Left ventricle myocardium inferior (tissue), 1 donor: ENCODE results near the gene CDK14. TPM values are rescaled to one million over a fixed set of nuclear protein-coding genes. Genes with fewer than 3 reads are reported as not detected.
A peak's percentile ranks its signal among the peaks of the same experiment; 100 is the strongest.
"Not testable (repeated sequence)": the region's sequence is repeated elsewhere in the genome, so short reads cannot be mapped to it uniquely, and the experiment has no call there.

Source experiments
- DNase-seq: peaks from one replicate; pipeline ENCODE4 v3.0.0-alpha.2; 2020
- H3K27ac ChIP-seq: fragments of 200-600 bp; replicated peaks from 2 replicates; pipeline ENCODE4 v1.8.0; 2021
- H3K27me3 ChIP-seq: fragments of 200-600 bp; 2 replicates; pipeline ENCODE4 v1.8.0; 2021; ENCODE audit warnings: low read depth
- H3K36me3 ChIP-seq: fragments of 200-600 bp; 2 replicates; pipeline ENCODE4 v1.8.0; 2021
- H3K4me1 ChIP-seq: fragments of 200-600 bp; 2 replicates; pipeline ENCODE4 v1.8.0; 2021
- H3K4me3 ChIP-seq: fragments of 200-600 bp; 2 replicates; pipeline ENCODE4 v1.8.0; 2021; ENCODE audit warnings: mild to moderate bottlenecking, moderate library complexity
- H3K9me3 ChIP-seq: fragments of 200-600 bp; replicated peaks from 2 replicates; pipeline ENCODE4 v1.8.0; 2021
- intact Hi-C: fragments of 100-400 bp; cut with micrococcal nuclease; formaldehyde crosslinking; loops from one replicate; pipeline ENCODE4 v1.11.0; 2022
- total RNA-seq: library from RNA; stranded (reverse); fragmentation: NEBNext Ultra II Directional; extraction: Animal tissue kit (Norgen Biotek cat#: 25700); gene quantifications from one replicate; pipeline ENCODE4 v1.2.1, GENCODE V29; 2021
- TF ChIP-seq, protein P1 (sequence below): fragments of 200-600 bp; IDR thresholded peaks from 2 replicates; pipeline ENCODE4 v1.8.0; 2021; ENCODE audit warnings: antibody characterized with exemption, mild to moderate bottlenecking, borderline replicate concordance
- donor health status: DM: no; HTN: yes; CAD: no; lungs with severe emphysema.

The CDK14 gene
- total RNA-seq, 1 donor from 2014 or later = 18.7 TPM

DNA sequence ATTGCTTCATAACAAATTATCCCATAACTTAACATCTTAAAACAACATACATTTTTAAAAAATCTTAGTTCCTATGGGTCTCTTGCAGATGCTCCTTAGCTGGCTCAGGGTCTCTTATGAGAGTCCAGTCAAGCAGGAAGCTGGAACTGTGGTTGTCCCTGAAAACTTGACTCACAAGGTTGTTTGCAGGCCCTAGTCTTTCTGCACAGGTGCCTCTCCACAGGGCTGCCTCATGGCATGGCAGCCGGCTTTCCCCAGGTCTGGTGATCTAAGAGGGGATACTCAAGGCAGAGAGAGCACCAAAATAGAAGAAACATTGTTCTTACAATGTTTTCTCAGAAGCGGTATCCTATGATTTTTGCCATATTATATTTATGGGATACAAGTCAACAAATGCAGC, 127.1 kb downstream of the CDK14 start:
- Histone ChIP-seq H3K27me3 (no peaks in the 10 kb centered on the region), H3K4me1 (peaks cover 50% of the 10 kb centered on the region), H3K9me3 (no peaks in the 10 kb centered on the region), H3K4me3 (no peak overlapping the region), H3K27ac (peak overlapping the region; percentile 13), H3K36me3 (no peaks in the 10 kb centered on the region)
- intact Hi-C loops = no loop called here
- TF ChIP-seq, protein P1, sequence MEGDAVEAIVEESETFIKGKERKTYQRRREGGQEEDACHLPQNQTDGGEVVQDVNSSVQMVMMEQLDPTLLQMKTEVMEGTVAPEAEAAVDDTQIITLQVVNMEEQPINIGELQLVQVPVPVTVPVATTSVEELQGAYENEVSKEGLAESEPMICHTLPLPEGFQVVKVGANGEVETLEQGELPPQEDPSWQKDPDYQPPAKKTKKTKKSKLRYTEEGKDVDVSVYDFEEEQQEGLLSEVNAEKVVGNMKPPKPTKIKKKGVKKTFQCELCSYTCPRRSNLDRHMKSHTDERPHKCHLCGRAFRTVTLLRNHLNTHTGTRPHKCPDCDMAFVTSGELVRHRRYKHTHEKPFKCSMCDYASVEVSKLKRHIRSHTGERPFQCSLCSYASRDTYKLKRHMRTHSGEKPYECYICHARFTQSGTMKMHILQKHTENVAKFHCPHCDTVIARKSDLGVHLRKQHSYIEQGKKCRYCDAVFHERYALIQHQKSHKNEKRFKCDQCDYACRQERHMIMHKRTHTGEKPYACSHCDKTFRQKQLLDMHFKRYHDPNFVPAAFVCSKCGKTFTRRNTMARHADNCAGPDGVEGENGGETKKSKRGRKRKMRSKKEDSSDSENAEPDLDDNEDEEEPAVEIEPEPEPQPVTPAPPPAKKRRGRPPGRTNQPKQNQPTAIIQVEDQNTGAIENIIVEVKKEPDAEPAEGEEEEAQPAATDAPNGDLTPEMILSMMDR = no peak
- no peak for DNase-seq

DNA sequence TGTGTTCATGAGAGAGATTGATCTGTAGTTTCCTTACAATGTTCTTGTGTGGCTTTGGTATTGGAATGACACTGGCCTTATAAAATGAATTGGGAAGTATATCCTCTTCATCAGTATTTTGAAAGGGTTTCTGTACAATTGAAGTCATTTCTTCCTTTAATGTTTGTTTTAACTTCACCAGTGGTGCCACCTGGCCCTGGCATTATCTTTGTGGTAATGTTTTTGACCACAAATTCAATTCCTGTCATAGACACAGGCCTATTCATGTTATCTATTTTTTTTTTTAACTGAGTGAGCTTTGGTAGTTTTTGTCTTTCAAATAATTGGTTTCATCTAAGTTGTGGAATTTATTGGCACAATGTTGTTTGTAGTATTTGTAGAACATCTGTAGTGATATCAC, 127.7 kb downstream of the CDK14 start:
- TF ChIP-seq, protein P1 = no peak
- Histone ChIP-seq H3K27ac (peak overlapping the region; percentile 13), H3K4me3 (no peak overlapping the region), H3K36me3 (no peaks in the 10 kb centered on the region), H3K4me1 (peaks cover 50% of the 10 kb centered on the region), H3K27me3 (no peaks in the 10 kb centered on the region), H3K9me3 (no peaks in the 10 kb centered on the region)
- no peak for DNase-seq
- intact Hi-C loops = no loop called here

DNA sequence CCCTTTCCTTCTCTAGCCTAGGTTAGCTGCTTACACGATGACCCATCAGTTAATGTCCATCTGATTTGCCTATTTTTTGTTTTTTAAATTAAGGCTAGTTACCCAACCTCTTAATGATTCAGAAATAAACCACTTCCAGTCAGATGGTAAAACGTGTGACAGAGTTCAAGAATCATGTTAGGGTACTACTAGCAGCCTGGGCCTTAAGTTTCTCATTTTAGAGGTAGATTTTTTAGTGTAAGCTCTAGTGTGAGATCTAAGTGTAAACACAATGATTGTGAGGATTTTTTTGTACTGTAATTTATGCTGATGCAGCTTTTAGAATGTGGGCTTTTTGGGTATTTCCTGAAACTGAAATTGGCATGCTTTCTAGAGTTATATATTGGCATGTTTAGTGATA, 130.0 kb downstream of the CDK14 start:
- intact Hi-C loops = no loop called here
- TF ChIP-seq, protein P1 = no peak
- H3K36me3 ChIP-seq = peaks cover 6% of the 10 kb centered on the region
- no peaks in the 10 kb centered on the region for H3K27me3 ChIP-seq
- DNase-seq = no peak
- H3K27ac ChIP-seq = peak overlapping the region; percentile 70
- H3K9me3 ChIP-seq = peaks cover 8% of the 10 kb centered on the region
- peaks cover 36% of the 10 kb centered on the region for H3K4me1 ChIP-seq
- no peak overlapping the region for H3K4me3 ChIP-seq

DNA sequence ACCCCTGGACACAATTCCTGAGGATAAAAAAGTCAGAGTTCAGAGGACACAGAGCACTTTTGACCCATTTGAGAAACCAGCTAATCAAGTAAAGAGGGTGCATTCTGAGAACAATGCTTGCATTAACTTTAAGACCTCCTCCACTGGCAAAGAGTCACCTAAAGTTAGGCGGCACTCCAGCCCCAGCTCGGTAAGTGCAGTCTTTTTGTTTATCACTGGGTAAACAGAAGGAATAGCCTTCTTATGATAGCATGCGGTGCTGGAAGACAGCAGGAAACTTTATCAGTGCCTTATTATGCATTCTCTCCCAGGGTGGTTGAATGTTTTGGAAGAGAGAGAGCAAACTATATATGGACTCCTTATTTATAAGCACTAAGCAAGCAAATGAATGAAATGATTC, 130.5 kb downstream of the CDK14 start:
- peaks cover 10% of the 10 kb centered on the region for H3K9me3 ChIP-seq
- no peaks in the 10 kb centered on the region for H3K27me3 ChIP-seq
- intact Hi-C loops = no loop called here
- H3K36me3 ChIP-seq = peaks cover 6% of the 10 kb centered on the region
- peak overlapping the region; percentile 70 for H3K27ac ChIP-seq
- DNase-seq = no peak
- TF ChIP-seq, protein P1 = no peak
- peaks cover 31% of the 10 kb centered on the region for H3K4me1 ChIP-seq
- peak overlapping the region; percentile 2 for H3K4me3 ChIP-seq

DNA sequence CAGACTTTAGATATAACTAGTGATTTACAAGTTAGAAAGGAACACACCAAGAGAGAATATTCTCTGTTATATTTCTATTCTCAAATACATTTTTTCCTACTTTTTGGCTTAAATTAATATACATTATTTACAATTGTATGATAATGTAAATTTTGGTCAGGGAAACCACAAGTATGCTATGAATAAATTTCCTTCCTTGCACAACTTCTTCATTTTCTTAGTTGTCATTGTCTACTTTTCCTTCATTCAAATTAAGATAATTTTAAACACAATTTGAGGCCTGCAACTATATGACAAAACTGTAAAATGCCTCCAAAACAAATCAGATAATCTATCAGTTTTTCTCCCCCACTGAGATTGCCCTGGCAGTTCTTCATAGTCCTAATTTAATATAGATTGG, 131.3 kb downstream of the CDK14 start:
- H3K27me3 ChIP-seq = no peaks in the 10 kb centered on the region
- TF ChIP-seq, protein P1 = no peak
- peaks cover 10% of the 10 kb centered on the region for H3K9me3 ChIP-seq
- H3K27ac ChIP-seq = peak overlapping the region; percentile 70
- H3K4me1 ChIP-seq = peaks cover 28% of the 10 kb centered on the region
- H3K36me3 ChIP-seq = peaks cover 6% of the 10 kb centered on the region
- no peak overlapping the region for H3K4me3 ChIP-seq
- intact Hi-C loops = no loop called here
- DNase-seq = no peak

DNA sequence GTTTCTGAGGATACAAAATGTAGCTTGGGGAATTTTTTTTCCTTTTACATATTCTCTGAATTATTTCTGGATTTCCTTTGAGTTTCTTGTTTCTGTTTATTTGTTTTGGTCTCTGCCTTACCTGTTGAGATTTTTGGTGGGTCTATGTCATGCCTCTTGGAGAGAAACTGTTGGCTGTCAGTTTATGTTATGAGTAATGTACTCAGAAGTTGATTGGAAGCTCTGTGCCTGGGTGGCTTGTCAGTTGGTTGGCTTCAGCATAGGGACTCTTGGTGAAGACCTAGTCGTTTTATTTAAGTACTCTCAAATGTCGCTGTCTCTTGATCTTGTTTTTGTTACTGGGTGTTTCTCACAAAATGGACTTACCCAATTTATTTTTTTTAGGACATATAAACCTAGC, 132.4 kb downstream of the CDK14 start:
- Histone ChIP-seq H3K36me3 (peaks cover 6% of the 10 kb centered on the region), H3K9me3 (peaks cover 13% of the 10 kb centered on the region), H3K27ac (no peak overlapping the region), H3K27me3 (no peaks in the 10 kb centered on the region), H3K4me3 (no peak overlapping the region), H3K4me1 (peaks cover 28% of the 10 kb centered on the region)
- no peak for DNase-seq
- intact Hi-C loops = no loop called here
- TF ChIP-seq, protein P1 = no peak

DNA sequence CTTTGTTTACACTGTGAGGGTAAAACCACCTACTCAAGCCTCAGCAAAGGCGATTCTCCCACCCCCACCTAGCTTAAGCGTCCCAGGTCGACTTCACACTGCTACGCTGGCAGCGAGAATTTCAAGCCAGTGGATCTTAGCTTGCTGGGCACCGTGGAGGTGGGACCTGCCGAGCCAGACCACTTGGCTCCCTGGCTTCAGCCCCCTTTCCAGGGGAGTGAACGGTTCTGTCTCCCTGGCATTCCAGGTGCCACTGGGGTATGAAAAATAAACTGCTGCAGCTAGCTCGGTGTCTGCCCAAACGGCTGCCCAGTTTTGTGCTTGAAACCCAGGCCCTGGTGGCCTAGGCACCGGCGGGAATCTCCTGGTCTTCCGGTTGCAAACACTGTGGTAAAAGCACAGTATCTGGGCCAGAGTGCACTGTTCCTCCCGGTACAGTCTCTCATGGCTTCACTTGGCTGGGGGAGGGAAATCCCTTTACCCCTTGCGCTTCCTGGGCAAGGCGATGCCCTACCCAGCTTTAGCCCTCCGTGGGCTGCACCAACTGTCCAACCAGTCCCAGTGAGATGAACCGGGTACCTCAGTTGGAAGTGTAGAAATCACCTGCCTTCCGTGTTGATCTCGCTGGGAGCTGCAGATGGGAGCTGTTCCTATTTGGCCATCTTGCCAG, 139.6 kb downstream of the CDK14 start:
- DNase-seq, H3K36me3 ChIP-seq, intact Hi-C loops, H3K27ac ChIP-seq, H3K4me3 ChIP-seq, H3K27me3 ChIP-seq: not testable (repeated sequence)
- H3K9me3 ChIP-seq = peaks cover 16% of the 10 kb centered on the region
- peaks cover 35% of the 10 kb centered on the region for H3K4me1 ChIP-seq
